NT2/D1 (cell line): Measurements from ENCODE around the gene BACH1.

ENCODE experiments used
- SUZ12 ChIP-seq: IDR thresholded peaks from 2 replicates; pipeline ENCODE4 v1.6.1; 2011; ENCODE audit not compliant: insufficient read length, insufficient read depth; ENCODE audit errors: extremely low read depth
- YY1 ChIP-seq: IDR thresholded peaks from 2 replicates; pipeline ENCODE4 v1.6.1; 2011; ENCODE audit not compliant: insufficient read length, insufficient read depth

- no peak for TF ChIP-seq YY1
- TF ChIP-seq SUZ12, result no peak
These were observed 68.6 kb downstream of the BACH1 start for GRCh38 chr21:29367335-29367734.
